CD4-positive, alpha-beta T cell treated with Interleukin-17A for 1 hour (primary cell): ENCODE data around the gene PGS1.
"Not testable (repeated sequence)": the region's sequence is repeated elsewhere in the genome, so short reads cannot be mapped to it uniquely, and the experiment has no call there.

Experiments used
- DNase-seq: peaks from one replicate; pipeline ENCODE4 v3.0.0-alpha.2; 2020

PGS1 gene, protein sequence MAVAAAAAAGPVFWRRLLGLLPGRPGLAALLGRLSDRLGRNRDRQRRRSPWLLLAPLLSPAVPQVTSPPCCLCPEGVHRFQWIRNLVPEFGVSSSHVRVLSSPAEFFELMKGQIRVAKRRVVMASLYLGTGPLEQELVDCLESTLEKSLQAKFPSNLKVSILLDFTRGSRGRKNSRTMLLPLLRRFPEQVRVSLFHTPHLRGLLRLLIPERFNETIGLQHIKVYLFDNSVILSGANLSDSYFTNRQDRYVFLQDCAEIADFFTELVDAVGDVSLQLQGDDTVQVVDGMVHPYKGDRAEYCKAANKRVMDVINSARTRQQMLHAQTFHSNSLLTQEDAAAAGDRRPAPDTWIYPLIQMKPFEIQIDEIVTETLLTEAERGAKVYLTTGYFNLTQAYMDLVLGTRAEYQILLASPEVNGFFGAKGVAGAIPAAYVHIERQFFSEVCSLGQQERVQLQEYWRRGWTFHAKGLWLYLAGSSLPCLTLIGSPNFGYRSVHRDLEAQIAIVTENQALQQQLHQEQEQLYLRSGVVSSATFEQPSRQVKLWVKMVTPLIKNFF

GRCh38 chr17:78378225-78379130 lies at the start of gene PGS1:
PGS1 (plus strand) TSS chr17:78378649; CDS start chr17:78378666, 17 bp downstream.
- peak; percentile 81 for DNase-seq

GRCh38 chr17:78329263-78330059 lies 49.0 kb upstream of the PGS1 start:
- DNase-seq: peak; percentile 24

DNA sequence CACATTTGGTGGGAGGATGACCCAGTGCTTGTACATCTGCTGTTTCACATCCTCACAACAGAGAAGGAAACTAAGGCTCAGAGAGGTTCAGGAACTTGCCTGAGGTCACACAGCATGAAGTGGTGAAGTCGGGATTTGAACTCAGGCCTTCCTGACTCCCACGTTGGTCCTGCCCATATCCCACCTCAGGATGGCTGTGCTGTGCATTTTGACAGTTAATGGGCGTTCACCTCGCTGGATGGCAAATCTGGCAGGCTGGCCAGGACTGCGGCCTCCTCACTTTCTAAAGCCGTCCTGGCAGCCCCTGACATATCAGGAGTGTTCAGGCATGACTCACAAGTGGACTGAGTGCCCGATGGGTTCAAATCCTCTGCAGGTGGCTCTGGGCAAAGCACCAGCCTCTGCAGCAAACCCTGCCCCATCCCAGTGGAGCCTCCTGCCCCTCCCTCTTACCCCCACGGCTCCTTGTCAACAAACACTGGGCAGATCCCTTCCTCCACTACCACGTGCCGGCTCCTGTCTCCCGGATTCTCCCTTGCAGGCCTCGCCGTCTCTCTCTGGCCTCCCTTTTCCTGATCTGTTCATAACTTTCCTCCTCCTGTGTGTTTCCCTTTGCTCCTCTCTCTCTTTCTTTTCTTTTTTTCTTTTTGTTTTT lies 47.8 kb upstream of the PGS1 start:
- no peak for DNase-seq

DNA sequence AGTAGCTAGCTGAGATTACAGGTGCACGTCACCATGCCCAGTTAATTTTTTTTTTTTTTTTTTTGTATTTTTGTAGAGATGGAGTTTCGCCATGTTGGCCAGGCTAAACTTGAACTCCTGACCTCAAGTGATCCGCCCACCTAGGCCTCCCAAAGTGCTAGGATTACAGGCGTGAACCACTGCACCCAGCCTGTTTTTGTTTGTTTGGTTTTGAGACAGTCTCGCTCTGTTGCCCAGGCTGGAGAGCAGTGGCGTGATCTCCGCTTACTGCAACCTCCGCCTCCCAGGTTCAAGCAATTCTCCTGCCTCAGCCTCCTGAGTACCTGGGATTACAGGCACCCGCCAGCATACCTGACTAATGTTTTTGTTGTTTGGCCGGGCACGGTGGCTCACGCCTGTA lies 47.1 kb upstream of the PGS1 start:
- DNase-seq: not testable (repeated sequence)

GRCh38 chr17:78332991-78333390 lies 45.5 kb upstream of the PGS1 start:
- DNase-seq: peak; percentile 46

GRCh38 chr17:78335209-78335608 lies 43.2 kb upstream of the PGS1 start:
- no peak for DNase-seq

DNA sequence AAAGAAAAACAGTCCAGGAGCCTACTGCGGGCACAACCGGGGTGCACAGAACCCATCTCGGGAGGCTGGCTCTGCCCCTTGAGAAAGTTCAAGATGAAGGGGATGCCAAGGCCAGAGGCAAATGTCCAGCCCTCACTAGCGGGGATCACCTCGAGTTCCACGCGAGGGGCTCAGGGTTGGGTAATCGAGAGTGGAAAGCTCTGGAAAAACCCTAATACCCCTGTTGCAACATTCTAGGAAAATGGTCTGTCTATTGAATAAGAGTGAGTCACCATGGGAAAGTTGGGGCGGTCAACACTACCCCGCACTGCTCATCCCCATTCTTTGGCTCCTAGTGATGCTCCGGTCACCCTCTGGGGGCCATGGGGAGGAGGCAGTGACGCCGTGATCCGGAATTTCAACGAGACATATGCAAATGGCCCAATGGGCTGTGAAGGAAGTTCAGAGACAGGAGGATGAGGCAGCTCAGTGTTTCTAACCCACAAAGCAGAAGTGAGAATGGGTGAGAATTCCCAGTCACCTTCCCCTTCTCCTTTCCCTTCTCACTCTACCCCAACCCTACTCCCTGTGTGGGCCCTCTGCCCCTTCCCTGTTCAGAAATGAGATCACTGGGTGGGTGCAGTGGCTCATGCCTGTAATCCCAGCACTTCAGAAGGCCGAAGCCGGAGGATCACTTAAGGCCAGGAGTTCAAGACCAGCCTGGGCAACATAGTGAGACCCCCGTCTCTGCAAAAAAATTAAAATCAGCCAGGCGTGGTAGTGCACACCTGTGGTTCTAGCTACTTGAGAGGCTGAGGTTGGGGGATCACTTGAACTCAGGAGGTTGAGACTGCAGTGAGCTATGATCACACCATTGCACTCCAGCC lies 41.0 kb upstream of the PGS1 start:
- peak; percentile 40 for DNase-seq

GRCh38 chr17:78338486-78339259 lies 39.8 kb upstream of the PGS1 start:
- DNase-seq: peak; percentile 66

- no peak for DNase-seq
Measured at GRCh38 chr17:78340183-78340955, 38.1 kb upstream of the PGS1 start.

GRCh38 chr17:78341559-78342448 lies 36.6 kb upstream of the PGS1 start:
- DNase-seq: peak; percentile 34

DNA sequence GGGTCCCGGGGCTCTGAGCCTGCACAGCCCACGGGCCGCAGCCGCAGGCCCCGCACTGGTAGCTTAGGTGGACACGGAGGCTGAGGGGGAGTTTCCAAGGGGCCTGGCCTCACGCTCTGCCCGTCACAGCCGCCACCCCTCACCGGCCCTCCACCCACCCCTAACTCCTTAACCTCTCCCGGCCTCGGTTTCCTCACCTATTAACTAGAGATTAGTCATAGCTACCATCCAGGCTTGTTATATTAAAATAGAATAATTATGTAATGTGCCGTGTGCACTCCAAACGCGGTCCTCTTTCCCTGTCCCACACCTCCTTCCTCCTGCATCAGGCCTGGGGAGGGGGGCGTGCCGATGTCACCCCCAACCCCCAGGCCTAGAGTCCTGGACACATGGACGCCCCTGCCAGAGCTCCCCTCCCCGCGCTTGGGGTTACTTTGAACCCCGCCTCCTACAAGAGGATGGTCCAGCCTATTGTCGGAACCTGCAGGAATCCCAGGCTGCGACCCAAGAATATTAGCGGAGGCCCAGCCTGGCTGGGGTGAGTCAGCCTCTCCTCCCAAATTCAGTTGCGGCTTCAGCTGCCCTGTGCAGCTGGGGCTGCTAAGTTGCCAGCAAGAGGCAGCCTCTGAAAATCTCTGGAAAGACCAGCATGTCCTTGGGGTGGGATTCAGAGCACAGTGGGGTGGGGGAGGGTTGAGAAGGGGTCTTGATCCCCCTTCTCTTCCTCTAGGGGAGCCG lies 35.8 kb upstream of the PGS1 start:
- no peak for DNase-seq

DNA sequence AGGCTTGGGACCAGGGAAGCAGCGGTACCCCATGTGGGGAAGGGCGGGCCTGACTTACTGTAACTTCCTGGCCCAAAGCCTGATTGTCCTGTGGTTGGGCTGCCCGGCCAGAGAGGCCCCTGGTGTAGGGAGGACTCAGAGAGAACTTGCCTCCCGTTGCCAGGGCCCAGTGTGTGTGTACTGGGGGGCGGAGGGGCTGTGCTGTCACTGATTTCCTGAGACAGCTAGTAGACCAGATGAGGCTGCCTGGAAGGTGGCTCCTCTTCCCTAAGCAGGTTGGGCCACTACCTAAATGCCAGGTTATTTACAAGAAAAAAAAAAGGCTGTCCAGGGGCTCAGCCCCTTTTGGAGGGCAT lies 35.3 kb upstream of the PGS1 start:
- DNase-seq: peak; percentile 39

DNA sequence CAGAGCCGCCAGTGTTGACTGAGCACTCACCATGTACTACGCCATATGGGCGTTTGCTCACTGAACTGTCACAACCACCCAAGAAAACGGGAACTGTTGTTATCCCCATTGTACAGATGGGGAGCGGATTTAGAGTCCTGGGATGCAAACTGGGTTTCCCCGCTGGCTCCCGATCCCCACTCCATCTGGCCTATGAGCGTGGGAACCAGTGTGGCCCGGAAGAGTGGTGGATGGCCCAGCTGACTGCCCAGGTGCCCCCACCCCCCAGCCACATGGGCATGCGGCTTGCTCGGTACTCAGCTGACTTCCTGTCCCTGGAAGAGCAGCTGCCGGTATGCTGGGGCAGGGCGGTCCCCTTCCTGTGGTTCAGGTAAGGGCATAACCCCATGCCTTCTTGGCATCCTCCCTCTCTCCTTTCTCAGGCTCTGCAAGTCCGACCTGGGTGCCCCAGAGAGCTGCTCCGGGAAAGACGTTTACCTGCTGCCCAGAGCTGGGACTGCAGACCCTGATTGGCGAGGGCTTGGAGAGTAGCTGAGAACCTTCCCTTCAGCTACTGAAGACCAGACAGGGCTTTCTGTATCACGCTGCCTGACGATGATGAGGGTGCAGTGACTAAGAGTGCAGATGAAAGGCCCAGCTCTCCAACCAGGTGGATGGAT lies 34.8 kb upstream of the PGS1 start:
- DNase-seq: peak; percentile 84

DNA sequence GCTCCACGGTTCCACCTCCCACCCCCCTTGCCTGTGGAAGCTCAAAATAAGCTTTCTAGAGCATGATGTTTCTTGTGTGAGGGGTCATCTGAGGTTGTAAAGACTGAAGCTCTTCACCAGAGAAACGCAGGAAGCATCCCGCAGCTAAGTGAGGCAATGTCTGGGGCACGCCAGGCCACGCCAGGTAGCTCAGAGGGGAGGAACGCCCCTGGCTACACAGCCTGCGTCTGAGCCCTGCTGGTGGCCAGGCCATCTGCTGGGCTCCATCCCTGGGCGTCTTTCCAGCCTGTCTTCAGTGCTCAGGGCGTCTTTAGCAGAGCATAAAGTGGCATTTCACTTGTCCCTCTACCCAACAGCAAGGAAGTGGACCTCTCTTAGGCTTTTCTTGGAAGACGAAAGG lies 33.8 kb upstream of the PGS1 start:
- DNase-seq: no peak

DNA sequence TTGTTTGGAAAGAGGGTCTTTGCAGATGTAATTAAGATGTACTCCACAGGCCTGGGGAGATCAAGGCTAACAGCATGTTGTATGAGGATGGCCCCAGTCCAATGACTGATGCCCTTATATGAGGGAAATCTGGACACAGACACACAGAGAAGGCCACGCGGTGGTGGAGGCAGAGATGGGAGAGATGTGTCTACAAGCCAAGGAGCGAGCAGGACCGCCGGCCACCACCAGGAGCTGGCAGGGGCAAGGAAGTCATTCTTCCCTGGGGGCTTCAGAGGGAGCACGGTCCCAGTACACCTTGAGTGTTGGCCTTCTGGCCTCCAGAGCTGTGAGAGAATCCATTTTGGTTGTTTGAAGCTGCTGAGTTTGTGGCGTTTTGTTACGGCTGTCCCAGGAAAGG lies 33.3 kb upstream of the PGS1 start:
- DNase-seq: no peak

DNA sequence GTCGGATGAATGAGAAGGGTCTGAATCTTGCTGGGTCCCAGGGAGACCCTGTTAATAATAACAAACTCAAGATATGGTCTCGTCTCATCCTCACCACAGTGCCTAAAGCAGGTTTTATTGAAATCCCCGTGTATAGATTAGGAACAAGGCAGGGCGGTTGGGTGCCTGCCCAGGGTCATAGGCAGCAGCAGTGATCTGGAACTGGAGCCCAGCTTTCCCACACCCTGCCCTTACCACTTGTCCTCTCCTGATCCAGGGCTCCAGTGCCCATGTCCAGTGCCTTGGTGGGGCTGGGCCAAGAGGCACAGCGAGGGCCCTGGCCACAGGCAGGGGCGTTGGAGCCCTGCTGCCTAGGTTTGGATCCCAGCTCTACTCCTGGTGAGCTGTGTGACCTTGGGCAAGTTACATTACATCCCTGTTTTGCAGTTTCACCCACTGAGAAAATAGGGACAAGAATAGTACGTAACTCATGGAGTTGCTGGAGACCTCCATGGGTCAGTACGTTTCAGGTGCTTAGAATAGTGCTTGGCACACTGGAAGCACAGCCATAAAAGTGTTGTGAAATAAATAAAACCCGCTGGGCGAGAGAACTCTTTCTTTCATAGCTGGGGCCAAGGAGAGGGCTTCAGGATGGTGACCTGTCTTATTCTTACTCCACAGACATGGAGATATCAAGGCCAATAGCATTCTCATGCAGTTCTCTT lies 32.5 kb upstream of the PGS1 start:
- no peak for DNase-seq
